Measurements from ENCODE around the gene VAC14.

VAC14 gene

GRCh38 chr16:70724146-70725023 lies 76.6 kb downstream of the VAC14 start:
- no peak for DNase-seq (ENCODE audit: low read depth)

- DNase-seq (ENCODE audit: low read depth): no peak
Measured at GRCh38 chr16:70723740-70724145, 77.2 kb downstream of the VAC14 start.

GRCh38 chr16:70721202-70721963 lies 79.6 kb downstream of the VAC14 start:
- no peak for DNase-seq (ENCODE audit: low read depth)

GRCh38 chr16:70720425-70721201 lies 80.3 kb downstream of the VAC14 start:
- no peak for DNase-seq (ENCODE audit: low read depth)

GRCh38 chr16:70717065-70717464 lies 83.9 kb downstream of the VAC14 start:
- DNase-seq (ENCODE audit: low read depth): no peak

GRCh38 chr16:70715860-70716357 lies 85.0 kb downstream of the VAC14 start:
- no peak for DNase-seq (ENCODE audit: low read depth)

GRCh38 chr16:70715055-70715858 lies 85.7 kb downstream of the VAC14 start:
- no peak for DNase-seq (ENCODE audit: low read depth)

- DNase-seq (ENCODE audit: low read depth): no peak
Measured at GRCh38 chr16:70714581-70715054, 86.3 kb downstream of the VAC14 start.

GRCh38 chr16:70713824-70714223 lies 87.1 kb downstream of the VAC14 start:
- no peak for DNase-seq (ENCODE audit: low read depth)

GRCh38 chr16:70713342-70713741 lies 87.6 kb downstream of the VAC14 start:
- no peak for DNase-seq (ENCODE audit: low read depth)

GRCh38 chr16:70712942-70713341 lies 88.0 kb downstream of the VAC14 start:
- no peak for DNase-seq (ENCODE audit: low read depth)

- DNase-seq (ENCODE audit: low read depth): no peak
Measured at GRCh38 chr16:70712359-70712758, 88.6 kb downstream of the VAC14 start.

GRCh38 chr16:70711211-70712031 lies 89.5 kb downstream of the VAC14 start:
- DNase-seq (ENCODE audit: low read depth): no peak

GRCh38 chr16:70710422-70711210 lies 90.3 kb downstream of the VAC14 start:
- DNase-seq (ENCODE audit: low read depth): no peak

GRCh38 chr16:70709942-70710341 lies 91.0 kb downstream of the VAC14 start:
- DNase-seq (ENCODE audit: low read depth): no peak

- DNase-seq (ENCODE audit: low read depth): no peak
Measured at GRCh38 chr16:70709457-70709856, 91.5 kb downstream of the VAC14 start.

- no peak for DNase-seq (ENCODE audit: low read depth)
Measured at GRCh38 chr16:70708366-70709246, 92.4 kb downstream of the VAC14 start.

- DNase-seq (ENCODE audit: low read depth): no peak
Measured at GRCh38 chr16:70706948-70707465, 94.0 kb downstream of the VAC14 start.

Data from stimulated activated CD8-positive, alpha-beta memory T cell treated with anti-CD3 and anti-CD28 coated beads, Interleukin-15, amount 100 ng/mL, for 24 hours (primary cell).